Stomach (tissue), 4 donors: Measurements from ENCODE around the gene LURAP1L.

Experiments used
- EP300 ChIP-seq: sonication (generic); formaldehyde crosslinking; IDR thresholded peaks from one replicate; pipeline ENCODE4 v1.6.1; 2017; ENCODE audit warnings: antibody characterized with exemption
- POLR2A ChIP-seq, 4 donors: fragments of 450-650 bp; IDR thresholded peaks; one replicate each; pipeline ENCODE4 v1.6.1; 2016; ENCODE audit warnings: antibody characterized with exemption in 4 of 4, control low read depth in 2 of 4, mild to moderate bottlenecking in 1 of 4, moderate library complexity in 1 of 4
- TF ChIP-seq, protein P1 (sequence below), 7 experiments: fragments of 450-650 bp in 4 of 7; fragments of 200-600 bp in 3 of 7; sonication (generic) in 3 of 7; IDR thresholded peaks; one replicate each; pipeline ENCODE4 v1.5.1; 2016 to 2019; ENCODE audit warnings: antibody characterized with exemption in 7 of 7, control low read depth in 2 of 7, mild to moderate bottlenecking in 1 of 7

DNA sequence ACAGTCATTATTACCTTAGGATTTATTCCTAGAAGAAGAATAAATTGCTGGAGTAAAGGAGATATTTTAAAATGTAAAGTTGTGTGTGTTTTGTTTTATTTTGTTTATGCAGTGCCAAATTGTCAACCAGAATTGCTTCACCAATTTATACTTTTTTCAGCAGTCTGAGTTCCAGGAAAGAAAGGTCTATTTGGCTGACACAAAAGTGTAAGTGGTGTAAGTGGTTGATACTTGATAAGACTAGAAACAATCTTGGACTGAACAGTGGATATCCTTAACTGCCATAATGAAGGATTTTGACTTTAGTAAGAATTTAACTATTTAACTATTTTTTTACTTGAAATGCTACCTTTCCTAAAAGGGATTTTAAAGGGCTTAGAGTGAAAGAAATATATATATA is 43.9 kb upstream of the LURAP1L start:
- TF ChIP-seq POLR2A (IDR thresholded peaks at IDR 0.05) (no peak), EP300 (no peak)
- TF ChIP-seq, protein P1, sequence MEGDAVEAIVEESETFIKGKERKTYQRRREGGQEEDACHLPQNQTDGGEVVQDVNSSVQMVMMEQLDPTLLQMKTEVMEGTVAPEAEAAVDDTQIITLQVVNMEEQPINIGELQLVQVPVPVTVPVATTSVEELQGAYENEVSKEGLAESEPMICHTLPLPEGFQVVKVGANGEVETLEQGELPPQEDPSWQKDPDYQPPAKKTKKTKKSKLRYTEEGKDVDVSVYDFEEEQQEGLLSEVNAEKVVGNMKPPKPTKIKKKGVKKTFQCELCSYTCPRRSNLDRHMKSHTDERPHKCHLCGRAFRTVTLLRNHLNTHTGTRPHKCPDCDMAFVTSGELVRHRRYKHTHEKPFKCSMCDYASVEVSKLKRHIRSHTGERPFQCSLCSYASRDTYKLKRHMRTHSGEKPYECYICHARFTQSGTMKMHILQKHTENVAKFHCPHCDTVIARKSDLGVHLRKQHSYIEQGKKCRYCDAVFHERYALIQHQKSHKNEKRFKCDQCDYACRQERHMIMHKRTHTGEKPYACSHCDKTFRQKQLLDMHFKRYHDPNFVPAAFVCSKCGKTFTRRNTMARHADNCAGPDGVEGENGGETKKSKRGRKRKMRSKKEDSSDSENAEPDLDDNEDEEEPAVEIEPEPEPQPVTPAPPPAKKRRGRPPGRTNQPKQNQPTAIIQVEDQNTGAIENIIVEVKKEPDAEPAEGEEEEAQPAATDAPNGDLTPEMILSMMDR (IDR thresholded peaks at IDR 0.05) = no peak
